Spleen (tissue), 7 donors: ENCODE results near the gene PDE10A.

ENCODE experiments used
- POLR2A ChIP-seq, 3 donors: fragments of 450-650 bp; IDR thresholded peaks; one replicate each; pipeline ENCODE4 v1.5.1; 2017; ENCODE audit warnings: antibody characterized with exemption in 3 of 3, mild to moderate bottlenecking in 1 of 3
- TF ChIP-seq, protein P1 (sequence below), 11 experiments: fragments of 200-600 bp in 7 of 11; fragments of 450-650 bp in 4 of 11; sonication (generic) in 4 of 11; IDR thresholded peaks in 8 of 11; conservative IDR thresholded peaks in 3 of 11; 1 replicate in 7 of 11; 2 replicates in 4 of 11; pipeline versions ENCODE4 v1.4.0 to v1.8.0; 2016 to 2021; ENCODE audit warnings: antibody characterized with exemption in 11 of 11, inconsistent platforms in 4 of 11, mild to moderate bottlenecking in 1 of 11
- donor health status: DM: no; HTN: no; CAD: no; lungs with moderate emphysema.
- donor health status: DM: no; HTN: no; CAD: no.
- donor health status: DM: no; HTN: no; CAD: no.

DNA sequence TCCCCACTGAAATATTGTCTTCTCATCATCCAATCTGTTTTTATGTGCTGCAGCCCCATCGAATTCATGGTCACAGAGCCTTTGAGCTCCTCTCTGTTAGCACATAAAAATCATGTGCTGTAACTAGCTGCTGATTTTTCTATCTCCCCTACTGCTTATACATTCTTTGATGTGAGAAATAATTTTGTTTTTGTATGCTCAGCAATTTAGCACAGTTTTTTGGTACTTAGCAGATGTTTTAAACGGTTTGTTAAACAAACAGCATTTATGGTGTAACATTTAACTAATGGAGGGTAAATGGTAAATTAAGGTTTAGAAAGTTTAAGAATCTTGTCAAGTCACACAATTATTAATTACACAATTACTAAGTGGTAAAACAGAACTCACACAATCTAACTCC is 221.9 kb downstream of the PDE10A start:
- TF ChIP-seq, protein P1, sequence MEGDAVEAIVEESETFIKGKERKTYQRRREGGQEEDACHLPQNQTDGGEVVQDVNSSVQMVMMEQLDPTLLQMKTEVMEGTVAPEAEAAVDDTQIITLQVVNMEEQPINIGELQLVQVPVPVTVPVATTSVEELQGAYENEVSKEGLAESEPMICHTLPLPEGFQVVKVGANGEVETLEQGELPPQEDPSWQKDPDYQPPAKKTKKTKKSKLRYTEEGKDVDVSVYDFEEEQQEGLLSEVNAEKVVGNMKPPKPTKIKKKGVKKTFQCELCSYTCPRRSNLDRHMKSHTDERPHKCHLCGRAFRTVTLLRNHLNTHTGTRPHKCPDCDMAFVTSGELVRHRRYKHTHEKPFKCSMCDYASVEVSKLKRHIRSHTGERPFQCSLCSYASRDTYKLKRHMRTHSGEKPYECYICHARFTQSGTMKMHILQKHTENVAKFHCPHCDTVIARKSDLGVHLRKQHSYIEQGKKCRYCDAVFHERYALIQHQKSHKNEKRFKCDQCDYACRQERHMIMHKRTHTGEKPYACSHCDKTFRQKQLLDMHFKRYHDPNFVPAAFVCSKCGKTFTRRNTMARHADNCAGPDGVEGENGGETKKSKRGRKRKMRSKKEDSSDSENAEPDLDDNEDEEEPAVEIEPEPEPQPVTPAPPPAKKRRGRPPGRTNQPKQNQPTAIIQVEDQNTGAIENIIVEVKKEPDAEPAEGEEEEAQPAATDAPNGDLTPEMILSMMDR (IDR thresholded peaks at IDR 0.05 in 8 of 11, conservative IDR thresholded peaks at IDR 0.05 in 3 of 11) = no peak
- no peak for TF ChIP-seq POLR2A (IDR thresholded peaks at IDR 0.05)
